ENCODE results near the gene PITPNM3. TPM values are rescaled to one million over a fixed set of nuclear protein-coding genes. Genes with fewer than 3 reads are reported as not detected.

The PITPNM3 gene
- total RNA-seq, 1 experiment from 2014 or later, result 0.71 TPM

- no peak overlapping the region for H3K27ac ChIP-seq (ENCODE audit: low read depth, low read length, poor library complexity, severe bottlenecking)
- intact Hi-C loops (cut with micrococcal nuclease; ENCODE audit: unreplicated experiment), result no loop called here
- H3K4me3 ChIP-seq (ENCODE audit: low read depth, low read length, poor library complexity, severe bottlenecking), result no peak overlapping the region
- no peaks in the 10 kb centered on the region for H3K4me1 ChIP-seq (ENCODE audit: insufficient read depth, low read length, poor library complexity, severe bottlenecking)
- DNase-seq (ENCODE audit: low spot score), result no peak
- H3K9me3 ChIP-seq (ENCODE audit: low read depth, low read length, poor library complexity, severe bottlenecking), result no peaks in the 10 kb centered on the region
- no TSS peak for BruUV-seq (replicated peaks)
- H3K36me3 ChIP-seq (ENCODE audit: insufficient read depth, low read length, poor library complexity, severe bottlenecking), result no peaks in the 10 kb centered on the region
- no peak for TF ChIP-seq CTCF (conservative IDR thresholded peaks at IDR 0.05; ENCODE audit: low read depth, low read length)
- no peak for TF ChIP-seq EZH2 (IDR thresholded peaks at IDR 0.05; ENCODE audit: borderline replicate concordance, low read depth, low read length, poor library complexity, severe bottlenecking)
- H3K27me3 ChIP-seq (replicated peaks; ENCODE audit: insufficient read depth, low read depth, low read length, poor library complexity), result no peaks in the 10 kb centered on the region
- CTCF ChIA-PET, result no interaction called here
- POLR2A ChIA-PET (ENCODE audit: low non-redundant PET), result no interaction called here
These were observed 32.5 kb downstream of the PITPNM3 start for GRCh38 chr17:6523809-6524355.

GRCh38 chr17:6523330-6523729 lies 33.0 kb downstream of the PITPNM3 start:
- no peaks in the 10 kb centered on the region for H3K27me3 ChIP-seq (replicated peaks; ENCODE audit: insufficient read depth, low read depth, low read length, poor library complexity)
- H3K27ac ChIP-seq (ENCODE audit: low read depth, low read length, poor library complexity, severe bottlenecking), result no peak overlapping the region
- H3K9me3 ChIP-seq (ENCODE audit: low read depth, low read length, poor library complexity, severe bottlenecking), result no peaks in the 10 kb centered on the region
- intact Hi-C loops (cut with micrococcal nuclease; ENCODE audit: unreplicated experiment), result no loop called here
- H3K4me3 ChIP-seq (ENCODE audit: low read depth, low read length, poor library complexity, severe bottlenecking), result no peak overlapping the region
- CTCF ChIA-PET, result no interaction called here
- BruUV-seq (replicated peaks), result no TSS peak
- POLR2A ChIA-PET (ENCODE audit: low non-redundant PET), result no interaction called here
- no peaks in the 10 kb centered on the region for H3K4me1 ChIP-seq (ENCODE audit: insufficient read depth, low read length, poor library complexity, severe bottlenecking)
- DNase-seq (ENCODE audit: low spot score), result no peak
- TF ChIP-seq EZH2 (IDR thresholded peaks at IDR 0.05; ENCODE audit: borderline replicate concordance, low read depth, low read length, poor library complexity, severe bottlenecking) (no peak), CTCF (conservative IDR thresholded peaks at IDR 0.05; ENCODE audit: low read depth, low read length) (no peak)
- H3K36me3 ChIP-seq (ENCODE audit: insufficient read depth, low read length, poor library complexity, severe bottlenecking), result no peaks in the 10 kb centered on the region

GRCh38 chr17:6521586-6521985 lies 34.8 kb downstream of the PITPNM3 start:
- no TSS peak for BruUV-seq (replicated peaks)
- TF ChIP-seq EZH2 (IDR thresholded peaks at IDR 0.05; ENCODE audit: borderline replicate concordance, low read depth, low read length, poor library complexity, severe bottlenecking) (no peak), CTCF (conservative IDR thresholded peaks at IDR 0.05; ENCODE audit: low read depth, low read length) (no peak)
- no peak for DNase-seq (ENCODE audit: low spot score)
- ChIA-PET CTCF (no interaction called here), POLR2A (ENCODE audit: low non-redundant PET) (no interaction called here)
- H3K36me3 ChIP-seq (ENCODE audit: insufficient read depth, low read length, poor library complexity, severe bottlenecking), result no peaks in the 10 kb centered on the region
- no peak overlapping the region for H3K4me3 ChIP-seq (ENCODE audit: low read depth, low read length, poor library complexity, severe bottlenecking)
- H3K4me1 ChIP-seq (ENCODE audit: insufficient read depth, low read length, poor library complexity, severe bottlenecking), result no peaks in the 10 kb centered on the region
- H3K27me3 ChIP-seq (replicated peaks; ENCODE audit: insufficient read depth, low read depth, low read length, poor library complexity), result no peaks in the 10 kb centered on the region
- intact Hi-C loops (cut with micrococcal nuclease; ENCODE audit: unreplicated experiment), result no loop called here
- H3K27ac ChIP-seq (ENCODE audit: low read depth, low read length, poor library complexity, severe bottlenecking), result no peak overlapping the region
- no peaks in the 10 kb centered on the region for H3K9me3 ChIP-seq (ENCODE audit: low read depth, low read length, poor library complexity, severe bottlenecking)

Data from A673 (cell line).